ENCODE results near the gene MTUS2. TPM values are rescaled to one million over a fixed set of nuclear protein-coding genes. Genes with fewer than 3 reads are reported as not detected.

MTUS2 gene
- total and polyA plus RNA-seq, 10 of the 15 experiments (the other 5 are each of a cell fraction or from before 2014, with no cell fraction given), result under 0.01 to 0.05 (median 0.02) TPM; not detected in 6

DNA sequence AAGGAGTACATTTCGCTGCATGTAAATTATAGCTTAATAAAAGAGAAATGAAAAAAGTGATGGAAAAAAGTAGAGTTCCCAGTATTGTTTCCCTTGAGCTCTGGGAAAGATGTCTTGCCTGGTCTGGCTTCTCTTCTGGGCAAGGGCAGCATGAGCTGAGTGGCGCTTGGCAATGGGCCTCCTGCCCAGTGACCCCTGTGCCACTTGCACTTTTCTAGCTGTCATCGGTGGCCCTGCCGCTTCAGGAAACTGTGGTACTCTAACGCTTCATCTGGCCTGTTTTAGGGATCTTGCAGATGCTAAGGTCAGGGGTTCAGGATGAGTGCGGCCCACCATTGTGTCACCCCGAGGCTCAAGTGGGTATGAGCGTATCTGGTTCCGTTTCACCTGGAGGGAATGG is 161.4 kb downstream of the MTUS2 start:
- POLR2A ChIA-PET, result no interaction called here
- no peaks in the 10 kb centered on the region for H3K4me1 ChIP-seq (ENCODE audit: control insufficient read depth, insufficient read depth, low read length)
- 52% methylated on average over 9 of the region's 9 CpGs for WGBS (ENCODE audit: insufficient coverage, insufficient replicate concordance, low lambda C conversion rate, missing lambda C conversion rate)
- H4K20me1 ChIP-seq (ENCODE audit: control insufficient read depth, insufficient read depth), result no peaks in the 10 kb centered on the region
- TF ChIP-seq, protein P1, sequence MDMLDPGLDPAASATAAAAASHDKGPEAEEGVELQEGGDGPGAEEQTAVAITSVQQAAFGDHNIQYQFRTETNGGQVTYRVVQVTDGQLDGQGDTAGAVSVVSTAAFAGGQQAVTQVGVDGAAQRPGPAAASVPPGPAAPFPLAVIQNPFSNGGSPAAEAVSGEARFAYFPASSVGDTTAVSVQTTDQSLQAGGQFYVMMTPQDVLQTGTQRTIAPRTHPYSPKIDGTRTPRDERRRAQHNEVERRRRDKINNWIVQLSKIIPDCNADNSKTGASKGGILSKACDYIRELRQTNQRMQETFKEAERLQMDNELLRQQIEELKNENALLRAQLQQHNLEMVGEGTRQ (IDR thresholded peaks at IDR 0.05; ENCODE audit: borderline replicate concordance, low read depth, low read length), result no peak
- TF ChIP-seq NFIC (IDR thresholded peaks at IDR 0.05; ENCODE audit: low read depth, low read length), result no peak
- no peak for TF ChIP-seq HDGF (IDR thresholded peaks at IDR 0.05)
- no peak for TF ChIP-seq SUPT20H (IDR thresholded peaks at IDR 0.05; ENCODE audit: borderline replicate concordance, control insufficient read depth, low read depth, low read length)
- no peak for TF ChIP-seq POLR2A (IDR thresholded peaks at IDR 0.05; ENCODE audit: low read depth, low read length)
- intact Hi-C loops (cut with micrococcal nuclease; ENCODE audit: unreplicated experiment) (no loop called here), in situ Hi-C loops (cut with MboI) (no loop called here)
- H3K36me3 ChIP-seq (ENCODE audit: control insufficient read depth in 2 of 2, insufficient read depth in 2 of 2, low read length in 1 of 2), result no peaks in the 10 kb centered on the region
- DNase-seq (ENCODE audit: low read depth, low spot score) (no peak), FAIRE-seq (no peak), ATAC-seq (no peak)
- no peak overlapping the region for H3K4me3 ChIP-seq
- no peaks in the 10 kb centered on the region for H3K79me2 ChIP-seq (ENCODE audit: control insufficient read depth, insufficient read depth, low read length)
- no peak overlapping the region for H3K27ac ChIP-seq (ENCODE audit: control insufficient read depth, insufficient read depth)
- SMC1A ChIA-PET (ENCODE audit: uncharacterized antibody, unreplicated experiment), result no interaction called here
- no peak overlapping the region for H3K9ac ChIP-seq (ENCODE audit: control insufficient read depth, insufficient read depth, low read length)
- H2AFZ ChIP-seq (ENCODE audit: control insufficient read depth, low read depth, low read length), result no peak overlapping the region
- RAD21 ChIA-PET (ENCODE audit: unreplicated experiment), result no interaction called here
- no peak overlapping the region for H3K4me2 ChIP-seq (ENCODE audit: control insufficient read depth, insufficient read depth)
- H3K9me3 ChIP-seq (replicated peaks; ENCODE audit: control insufficient read depth, insufficient read depth, low read length), result no peaks in the 10 kb centered on the region
- no TSS peak for BruUV-seq (replicated peaks)
- CTCF ChIA-PET, result no interaction called here
- H3K27me3 ChIP-seq (replicated peaks in 1 of 2; ENCODE audit: control insufficient read depth in 2 of 2, insufficient read depth in 2 of 2, low read length in 1 of 2), result no peaks in the 10 kb centered on the region

DNA sequence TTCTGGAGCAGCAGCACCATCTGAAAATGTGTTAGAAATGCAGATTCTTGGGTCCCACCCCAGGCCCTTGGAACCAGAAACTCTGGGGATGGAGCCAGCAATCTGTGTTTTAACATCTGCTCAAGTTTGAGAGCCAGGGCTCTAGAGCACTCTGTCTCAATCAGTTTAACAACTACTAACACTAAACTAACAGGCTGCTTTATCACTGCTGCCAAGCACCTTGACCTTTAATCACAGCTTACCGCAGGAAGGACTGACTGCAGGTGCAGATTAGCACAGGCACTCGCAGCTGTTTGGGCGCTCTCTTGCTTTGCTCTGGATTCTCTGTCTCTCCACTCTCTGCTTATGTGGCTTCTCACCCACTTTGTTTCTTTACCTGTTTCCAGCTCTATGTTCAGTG is 163.5 kb downstream of the MTUS2 start:
- POLR2A ChIA-PET, result no interaction called here
- H4K20me1 ChIP-seq (ENCODE audit: control insufficient read depth, insufficient read depth), result no peaks in the 10 kb centered on the region
- H3K79me2 ChIP-seq (ENCODE audit: control insufficient read depth, insufficient read depth, low read length), result no peaks in the 10 kb centered on the region
- H3K4me3 ChIP-seq, result no peak overlapping the region
- no peaks in the 10 kb centered on the region for H3K36me3 ChIP-seq (ENCODE audit: control insufficient read depth in 2 of 2, insufficient read depth in 2 of 2, low read length in 1 of 2)
- RAD21 ChIA-PET (ENCODE audit: unreplicated experiment), result no interaction called here
- no peak overlapping the region for H3K4me2 ChIP-seq (ENCODE audit: control insufficient read depth, insufficient read depth)
- FAIRE-seq, result no peak
- TF ChIP-seq PAX5 (IDR thresholded peaks at IDR 0.05; ENCODE audit: borderline replicate concordance, low read depth, low read length) (no peak), CBX3 (IDR thresholded peaks at IDR 0.05; ENCODE audit: borderline replicate concordance, low read depth) (no peak), CEBPB (IDR thresholded peaks at IDR 0.05; ENCODE audit: borderline replicate concordance in 1 of 2, low read depth in 2 of 2, low read length in 2 of 2) (no peak)
- SMC1A ChIA-PET (ENCODE audit: uncharacterized antibody, unreplicated experiment), result no interaction called here
- H3K27ac ChIP-seq (ENCODE audit: control insufficient read depth, insufficient read depth), result no peak overlapping the region
- no peaks in the 10 kb centered on the region for H3K4me1 ChIP-seq (ENCODE audit: control insufficient read depth, insufficient read depth, low read length)
- DNase-seq (ENCODE audit: low read depth, low spot score), result no peak
- H3K9me3 ChIP-seq (replicated peaks; ENCODE audit: control insufficient read depth, insufficient read depth, low read length), result no peaks in the 10 kb centered on the region
- BruUV-seq (replicated peaks), result no TSS peak
- intact Hi-C loops (cut with micrococcal nuclease; ENCODE audit: unreplicated experiment), result no loop called here
- WGBS (ENCODE audit: insufficient coverage, insufficient replicate concordance, low lambda C conversion rate, missing lambda C conversion rate), result 63% methylated on average over 3 of the region's 3 CpGs
- CTCF ChIA-PET, result no interaction called here
- H3K27me3 ChIP-seq (replicated peaks in 1 of 2; ENCODE audit: control insufficient read depth in 2 of 2, insufficient read depth in 2 of 2, low read length in 1 of 2), result no peaks in the 10 kb centered on the region
- H2AFZ ChIP-seq (ENCODE audit: control insufficient read depth, low read depth, low read length), result no peak overlapping the region
- H3K9ac ChIP-seq (ENCODE audit: control insufficient read depth, insufficient read depth, low read length), result no peak overlapping the region
- in situ Hi-C loops (cut with MboI), result no loop called here
- no peak for ATAC-seq
